Tibial artery (tissue), 4 donors: ENCODE results near the gene IL11RA.

Experiments used
- DNase-seq, 2 donors: peaks; one replicate each; pipeline ENCODE4 v3.0.0-alpha.2; 2019
- H3K27ac ChIP-seq, 2 donors: fragments of 200-600 bp; sonication (generic) in 1 of 2; 1 replicate in 1 of 2; 2 replicates in 1 of 2; pipeline ENCODE4 v1.5.1; 2018 to 2019; ENCODE audit warnings: mild to moderate bottlenecking in 1 of 2
- H3K27me3 ChIP-seq, 2 donors: fragments of 200-600 bp; sonication (generic) in 1 of 2; one replicate each; pipeline versions ENCODE4 v1.5.1 to v1.6.0; 2016 to 2019
- H3K36me3 ChIP-seq, 3 donors: fragments of 200-600 bp; sonication (generic) in 2 of 3; one replicate each; pipeline ENCODE4 v1.5.1; 2016 to 2019; ENCODE audit warnings: mild to moderate bottlenecking in 2 of 3
- H3K4me1 ChIP-seq, 4 donors: fragments of 200-600 bp; sonication (generic) in 2 of 4; 1 replicate in 3 of 4; 2 replicates in 1 of 4; pipeline ENCODE4 v1.5.1; 2016 to 2019
- H3K4me3 ChIP-seq, 2 donors: fragments of 200-600 bp; sonication (generic) in 1 of 2; 1 replicate in 1 of 2; 2 replicates in 1 of 2; pipeline ENCODE4 v1.5.1; 2018 to 2019; ENCODE audit warnings: mild to moderate bottlenecking in 2 of 2
- H3K9me3 ChIP-seq, 3 donors: fragments of 200-600 bp; sonication (generic) in 1 of 3; one replicate each; pipeline ENCODE4 v1.5.1; 2016 to 2019
- intact Hi-C: fragments of 100-400 bp; cut with DNase I; formaldehyde crosslinking; loops from one replicate; pipeline ENCODE4 v1.15.0; 2023; ENCODE audit warnings: low total_unique reads
- TF ChIP-seq, protein P1 (sequence below), 2 experiments: fragments of 200-600 bp in 1 of 2; fragments of 450-650 bp in 1 of 2; IDR thresholded peaks; one replicate each; pipeline ENCODE4 v1.5.1; 2017 to 2019; ENCODE audit warnings: antibody characterized with exemption in 2 of 2, mild to moderate bottlenecking in 1 of 2, moderate library complexity in 1 of 2

Gene IL11RA

GRCh38 chr9:34651876-34652601, at the start of gene IL11RA:
TSS of gene IL11RA (plus strand) at chr9:34652185. CDS start at chr9:34655218, 3,033 bp downstream.
- no peaks in the 10 kb centered on the region for H3K9me3 ChIP-seq
- DNase-seq: peak; percentile 92 to 97
- peaks cover 8 to 19% (median 16%) of the 10 kb centered on the region in 3 donors for H3K36me3 ChIP-seq
- H3K4me1 ChIP-seq: peaks cover 8 to 70% (median 61%) of the 10 kb centered on the region in 4 donors
- H3K27ac ChIP-seq: peak within 1 kb of the TSS; percentile 86 to 93
- no peaks in the 10 kb centered on the region for H3K27me3 ChIP-seq
- TF ChIP-seq, protein P1, sequence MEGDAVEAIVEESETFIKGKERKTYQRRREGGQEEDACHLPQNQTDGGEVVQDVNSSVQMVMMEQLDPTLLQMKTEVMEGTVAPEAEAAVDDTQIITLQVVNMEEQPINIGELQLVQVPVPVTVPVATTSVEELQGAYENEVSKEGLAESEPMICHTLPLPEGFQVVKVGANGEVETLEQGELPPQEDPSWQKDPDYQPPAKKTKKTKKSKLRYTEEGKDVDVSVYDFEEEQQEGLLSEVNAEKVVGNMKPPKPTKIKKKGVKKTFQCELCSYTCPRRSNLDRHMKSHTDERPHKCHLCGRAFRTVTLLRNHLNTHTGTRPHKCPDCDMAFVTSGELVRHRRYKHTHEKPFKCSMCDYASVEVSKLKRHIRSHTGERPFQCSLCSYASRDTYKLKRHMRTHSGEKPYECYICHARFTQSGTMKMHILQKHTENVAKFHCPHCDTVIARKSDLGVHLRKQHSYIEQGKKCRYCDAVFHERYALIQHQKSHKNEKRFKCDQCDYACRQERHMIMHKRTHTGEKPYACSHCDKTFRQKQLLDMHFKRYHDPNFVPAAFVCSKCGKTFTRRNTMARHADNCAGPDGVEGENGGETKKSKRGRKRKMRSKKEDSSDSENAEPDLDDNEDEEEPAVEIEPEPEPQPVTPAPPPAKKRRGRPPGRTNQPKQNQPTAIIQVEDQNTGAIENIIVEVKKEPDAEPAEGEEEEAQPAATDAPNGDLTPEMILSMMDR (IDR thresholded peaks at IDR 0.05): no peak
- intact Hi-C loops: no loop called here
- peak within 1 kb of the TSS; percentile 45 to 60 for H3K4me3 ChIP-seq

- Histone ChIP-seq H3K36me3 (no peaks in the 10 kb centered on the region), H3K27me3 (no peaks in the 10 kb centered on the region), H3K27ac (no peak overlapping the region), H3K4me1 (no peaks in the 10 kb centered on the region), H3K4me3 (no peak overlapping the region), H3K9me3 (no peaks in the 10 kb centered on the region)
- DNase-seq: peak; percentile 85
- intact Hi-C loops: no loop called here
- TF ChIP-seq, protein P1 (IDR thresholded peaks at IDR 0.05): peak; percentile 87 to 88
These were observed 48.3 kb upstream of the IL11RA start for GRCh38 chr9:34603610-34604231.

DNA sequence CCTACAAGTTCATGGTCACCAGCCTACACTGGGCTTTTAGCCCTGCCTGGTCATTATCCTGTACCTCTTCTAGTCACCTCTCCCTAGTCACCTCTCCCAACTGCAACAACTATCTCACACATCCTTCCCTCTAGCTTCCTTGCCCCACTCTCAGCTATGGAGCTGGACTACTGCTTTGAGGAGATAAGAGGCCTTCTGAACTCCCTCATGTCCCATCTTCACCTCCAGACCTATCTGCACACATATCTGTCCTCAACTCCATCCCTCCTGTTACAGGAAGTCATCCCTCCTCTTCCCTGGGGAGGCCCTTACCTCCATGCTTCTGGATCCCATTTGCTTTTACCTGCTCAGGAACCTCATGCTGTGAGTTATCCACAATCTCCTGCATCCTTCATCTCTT, 45.8 kb upstream of the IL11RA start:
- no peak for DNase-seq
- Histone ChIP-seq H3K9me3 (no peaks in the 10 kb centered on the region), H3K4me3 (no peak overlapping the region), H3K27me3 (no peaks in the 10 kb centered on the region), H3K27ac (no peak overlapping the region), H3K4me1 (peaks cover 0 to 7% (median 4%) of the 10 kb centered on the region in 4 donors), H3K36me3 (no peaks in the 10 kb centered on the region)
- TF ChIP-seq, protein P1 (IDR thresholded peaks at IDR 0.05): no peak
- intact Hi-C loops: no loop called here

- Histone ChIP-seq H3K4me3 (no peak overlapping the region), H3K9me3 (no peaks in the 10 kb centered on the region), H3K4me1 (peaks cover 0 to 12% (median 9%) of the 10 kb centered on the region in 4 donors), H3K27me3 (no peaks in the 10 kb centered on the region), H3K36me3 (no peaks in the 10 kb centered on the region), H3K27ac (no peak overlapping the region)
- intact Hi-C loops: no loop called here
- TF ChIP-seq, protein P1 (IDR thresholded peaks at IDR 0.05): no peak
- no peak for DNase-seq
These were observed 45.1 kb upstream of the IL11RA start for GRCh38 chr9:34606905-34607304.

DNA sequence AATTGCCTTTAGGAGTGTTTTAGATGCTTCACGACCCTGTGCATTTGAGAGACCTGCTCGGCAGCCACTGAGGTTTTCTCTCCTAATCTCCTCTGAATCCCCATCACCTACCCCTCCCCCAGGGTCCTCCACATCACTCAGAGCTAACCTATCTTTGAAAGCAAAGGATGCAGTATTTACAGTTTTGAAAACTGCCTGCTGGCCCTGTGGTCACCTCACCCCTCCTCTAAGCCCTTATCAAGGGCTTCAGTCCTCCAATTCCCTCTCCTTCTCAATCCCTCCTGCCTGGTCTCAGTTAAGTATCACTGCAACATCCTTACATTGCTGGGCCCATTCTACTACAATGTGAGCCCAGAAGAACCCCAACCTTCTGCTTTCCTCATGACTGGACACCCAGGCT, 44.7 kb upstream of the IL11RA start:
- intact Hi-C loops: no loop called here
- H3K36me3 ChIP-seq: no peaks in the 10 kb centered on the region
- DNase-seq: no peak
- H3K4me1 ChIP-seq: peaks cover 0 to 14% (median 11%) of the 10 kb centered on the region in 4 donors
- no peaks in the 10 kb centered on the region for H3K9me3 ChIP-seq
- no peak overlapping the region for H3K27ac ChIP-seq
- no peaks in the 10 kb centered on the region for H3K27me3 ChIP-seq
- H3K4me3 ChIP-seq: no peak overlapping the region
- TF ChIP-seq, protein P1 (IDR thresholded peaks at IDR 0.05): no peak
